ENCODE measurements around the gene RMC1. TPM values are rescaled to one million over a fixed set of nuclear protein-coding genes. Genes with fewer than 3 reads are reported as not detected.

Gene RMC1
- total RNA-seq, 1 donor from 2014 or later, result 18.8 TPM

DNA sequence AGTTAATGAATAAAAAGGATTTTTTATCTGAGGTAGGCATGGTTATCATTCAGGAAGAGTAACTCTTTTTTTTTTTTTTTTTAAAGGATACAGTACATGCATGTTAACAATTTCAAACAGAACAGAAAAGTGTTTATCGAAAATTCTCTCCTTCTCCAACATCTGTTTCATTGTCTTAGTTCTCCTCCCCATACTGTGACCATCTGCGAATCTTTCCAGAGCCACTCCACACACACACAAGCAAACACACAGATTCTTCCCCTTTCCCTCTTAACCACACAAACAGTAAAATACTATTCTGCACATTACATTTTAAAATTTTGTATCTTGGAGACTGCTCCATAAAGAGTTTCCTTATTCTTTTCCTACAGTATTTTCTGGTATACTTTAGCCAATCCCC is 45.0 kb downstream of the RMC1 start:
- no peak for DNase-seq (ENCODE audit: low spot score in 2 of 2, unreplicated experiment in 2 of 2)
- H3K9me3 Mint-ChIP-seq, result no peaks in the 10 kb centered on the region
- TF ChIP-seq, protein P1, sequence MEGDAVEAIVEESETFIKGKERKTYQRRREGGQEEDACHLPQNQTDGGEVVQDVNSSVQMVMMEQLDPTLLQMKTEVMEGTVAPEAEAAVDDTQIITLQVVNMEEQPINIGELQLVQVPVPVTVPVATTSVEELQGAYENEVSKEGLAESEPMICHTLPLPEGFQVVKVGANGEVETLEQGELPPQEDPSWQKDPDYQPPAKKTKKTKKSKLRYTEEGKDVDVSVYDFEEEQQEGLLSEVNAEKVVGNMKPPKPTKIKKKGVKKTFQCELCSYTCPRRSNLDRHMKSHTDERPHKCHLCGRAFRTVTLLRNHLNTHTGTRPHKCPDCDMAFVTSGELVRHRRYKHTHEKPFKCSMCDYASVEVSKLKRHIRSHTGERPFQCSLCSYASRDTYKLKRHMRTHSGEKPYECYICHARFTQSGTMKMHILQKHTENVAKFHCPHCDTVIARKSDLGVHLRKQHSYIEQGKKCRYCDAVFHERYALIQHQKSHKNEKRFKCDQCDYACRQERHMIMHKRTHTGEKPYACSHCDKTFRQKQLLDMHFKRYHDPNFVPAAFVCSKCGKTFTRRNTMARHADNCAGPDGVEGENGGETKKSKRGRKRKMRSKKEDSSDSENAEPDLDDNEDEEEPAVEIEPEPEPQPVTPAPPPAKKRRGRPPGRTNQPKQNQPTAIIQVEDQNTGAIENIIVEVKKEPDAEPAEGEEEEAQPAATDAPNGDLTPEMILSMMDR (IDR thresholded peaks at IDR 0.05; ENCODE audit: unreplicated experiment), result no peak
- H3K36me3 Mint-ChIP-seq, result peaks cover 47% of the 10 kb centered on the region
- no peak overlapping the region for H3K4me3 Mint-ChIP-seq
- peaks cover 6% of the 10 kb centered on the region for H3K4me1 Mint-ChIP-seq
- no peak overlapping the region for H3K27ac Mint-ChIP-seq
- H3K27me3 Mint-ChIP-seq (ENCODE audit: low read depth), result no peaks in the 10 kb centered on the region

DNA sequence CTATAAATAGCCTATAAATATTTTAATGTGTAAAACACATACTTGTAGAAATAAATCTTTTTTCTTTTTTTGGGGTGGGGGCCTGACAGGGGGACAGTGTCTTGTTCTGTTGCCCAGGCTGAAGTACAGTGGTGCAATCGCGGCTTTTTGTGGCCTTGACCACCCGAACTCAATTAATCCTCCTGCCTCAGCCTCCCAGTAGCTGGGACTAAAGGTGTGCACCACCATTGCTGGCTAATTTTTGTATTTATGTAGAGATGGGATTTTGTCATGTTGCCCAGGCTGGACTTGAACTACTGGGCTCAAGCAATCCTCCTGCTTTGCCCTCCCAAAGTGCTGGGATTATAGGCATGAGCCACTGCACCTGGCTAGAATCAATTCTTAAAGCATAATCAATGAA is 45.4 kb downstream of the RMC1 start:
- no peaks in the 10 kb centered on the region for H3K27me3 Mint-ChIP-seq (ENCODE audit: low read depth)
- no peaks in the 10 kb centered on the region for H3K9me3 Mint-ChIP-seq
- H3K36me3 Mint-ChIP-seq, result peaks cover 47% of the 10 kb centered on the region
- no peak overlapping the region for H3K27ac Mint-ChIP-seq
- no peak for DNase-seq (ENCODE audit: low spot score in 2 of 2, unreplicated experiment in 2 of 2)
- no peak overlapping the region for H3K4me3 Mint-ChIP-seq
- peaks cover 6% of the 10 kb centered on the region for H3K4me1 Mint-ChIP-seq
- TF ChIP-seq, protein P1 (IDR thresholded peaks at IDR 0.05; ENCODE audit: unreplicated experiment), result no peak

DNA sequence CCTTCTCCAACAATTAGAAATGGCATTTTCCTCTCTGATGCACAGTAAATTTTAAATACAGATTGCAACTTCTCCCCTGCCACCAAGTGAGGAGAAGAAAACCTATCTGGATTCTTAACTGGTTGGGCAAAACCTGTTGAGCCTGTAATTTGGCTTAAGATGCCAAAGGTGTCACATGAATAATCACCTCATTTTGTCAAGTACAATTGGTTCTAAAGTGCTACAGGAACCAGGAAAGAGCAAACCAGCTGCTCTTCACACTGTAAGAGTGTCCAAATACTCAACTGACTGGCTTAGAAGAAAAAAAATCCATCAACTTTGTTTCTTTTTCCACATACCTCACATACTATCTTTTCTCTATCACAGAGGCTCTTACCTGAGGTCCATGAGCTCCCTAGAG is 47.6 kb downstream of the RMC1 start:
- H3K9me3 Mint-ChIP-seq, result no peaks in the 10 kb centered on the region
- peaks cover 6% of the 10 kb centered on the region for H3K4me1 Mint-ChIP-seq
- DNase-seq (ENCODE audit: low spot score in 2 of 2, unreplicated experiment in 2 of 2), result no peak
- TF ChIP-seq, protein P1 (IDR thresholded peaks at IDR 0.05; ENCODE audit: unreplicated experiment), result no peak
- no peaks in the 10 kb centered on the region for H3K27me3 Mint-ChIP-seq (ENCODE audit: low read depth)
- H3K36me3 Mint-ChIP-seq, result peaks cover 51% of the 10 kb centered on the region
- H3K4me3 Mint-ChIP-seq, result no peak overlapping the region
- peak overlapping the region; percentile 26 for H3K27ac Mint-ChIP-seq

DNA sequence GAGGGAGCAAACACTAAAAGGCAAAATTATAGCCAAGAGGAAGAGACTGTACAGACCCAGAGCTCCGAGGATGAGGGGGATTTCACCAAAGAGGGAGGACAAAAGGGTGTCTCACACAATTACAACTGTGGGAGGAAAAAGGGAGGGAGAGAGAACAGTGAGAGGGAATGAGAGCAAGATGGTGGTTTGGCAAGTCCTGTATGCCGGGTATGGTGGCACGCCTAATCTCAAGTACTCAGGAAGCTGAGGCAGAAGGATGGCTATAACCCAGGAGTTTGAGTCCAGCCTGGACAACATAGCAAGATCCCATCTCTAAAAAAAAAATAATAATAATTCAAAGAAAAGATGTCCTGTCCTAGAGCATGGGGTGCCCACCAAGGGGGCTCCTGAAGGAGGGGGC is 48.7 kb downstream of the RMC1 start:
- Mint-ChIP-seq H3K4me3 (no peak overlapping the region), H3K27me3 (ENCODE audit: low read depth) (no peaks in the 10 kb centered on the region), H3K36me3 (peaks cover 51% of the 10 kb centered on the region), H3K4me1 (peaks cover 6% of the 10 kb centered on the region), H3K9me3 (no peaks in the 10 kb centered on the region), H3K27ac (no peak overlapping the region)
- TF ChIP-seq, protein P1 (IDR thresholded peaks at IDR 0.05; ENCODE audit: unreplicated experiment), result no peak
- no peak for DNase-seq (ENCODE audit: low spot score in 2 of 2, unreplicated experiment in 2 of 2)

DNA sequence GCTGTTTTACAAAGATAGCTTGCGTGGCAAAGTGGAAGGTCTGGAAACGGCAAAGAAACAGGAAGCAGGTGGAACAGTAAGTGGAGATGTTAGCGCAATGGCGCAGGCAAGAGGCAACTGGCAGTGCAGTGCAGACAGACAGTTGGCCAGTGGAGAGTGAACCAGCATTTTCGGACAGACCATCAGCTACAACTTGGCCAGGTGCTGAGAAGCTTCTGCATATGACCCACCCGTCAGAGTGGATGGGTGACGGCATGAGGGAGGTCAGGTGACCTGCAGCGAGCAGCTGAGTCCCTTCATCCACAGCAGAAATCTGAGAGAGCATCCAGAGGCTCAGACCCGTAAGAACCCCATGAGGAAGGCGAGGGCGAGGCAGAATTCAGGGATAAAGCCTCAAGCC is 49.2 kb downstream of the RMC1 start:
- DNase-seq (ENCODE audit: low spot score in 2 of 2, unreplicated experiment in 2 of 2), result no peak
- Mint-ChIP-seq H3K9me3 (no peaks in the 10 kb centered on the region), H3K4me1 (peaks cover 6% of the 10 kb centered on the region), H3K27me3 (ENCODE audit: low read depth) (no peaks in the 10 kb centered on the region), H3K27ac (no peak overlapping the region), H3K36me3 (peaks cover 52% of the 10 kb centered on the region), H3K4me3 (no peak overlapping the region)
- TF ChIP-seq, protein P1 (IDR thresholded peaks at IDR 0.05; ENCODE audit: unreplicated experiment), result no peak

DNA sequence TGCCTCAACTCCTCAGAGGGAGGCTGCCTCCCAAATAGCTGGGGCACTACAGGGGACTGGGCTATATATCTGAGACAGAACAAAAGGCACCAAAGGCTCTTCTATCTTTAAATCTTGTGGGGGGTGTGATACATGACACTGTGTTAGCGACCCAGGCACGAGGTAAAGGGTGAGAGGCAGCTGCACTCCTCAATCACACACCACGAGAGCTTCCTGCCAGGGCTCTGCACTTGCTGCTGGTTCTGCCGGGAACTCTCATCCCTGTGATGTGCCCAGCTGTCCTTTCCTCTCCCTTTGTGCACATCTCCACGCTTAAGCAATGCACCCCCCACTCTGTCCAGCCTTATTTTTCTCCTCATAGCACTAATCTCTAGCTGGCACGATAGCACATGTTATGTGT is 50.6 kb downstream of the RMC1 start:
- Mint-ChIP-seq H3K27ac (no peak overlapping the region), H3K4me3 (no peak overlapping the region), H3K9me3 (no peaks in the 10 kb centered on the region), H3K27me3 (ENCODE audit: low read depth) (no peaks in the 10 kb centered on the region), H3K4me1 (peaks cover 6% of the 10 kb centered on the region), H3K36me3 (peaks cover 58% of the 10 kb centered on the region)
- DNase-seq (ENCODE audit: low spot score in 2 of 2, unreplicated experiment in 2 of 2), result no peak
- TF ChIP-seq, protein P1 (IDR thresholded peaks at IDR 0.05; ENCODE audit: unreplicated experiment), result no peak

All from mesothelial cell of epicardium (in vitro differentiated cells).